HepG2 (cell line): ENCODE measurements around the gene DGAT2L6. TPM values are rescaled to one million over a fixed set of nuclear protein-coding genes. Genes with fewer than 3 reads are reported as not detected.

Experiments
- ATAC-seq: fragments of 200-7000 bp; cut with Tn5 transposase; 3 replicates; pipeline ENCODE4 v1.9.1; 2020; ENCODE audit warnings: mild to moderate bottlenecking, moderate library complexity
- BruUV-seq: library from RNA; stranded (reverse); fragments of 400-500 nt; replicated peaks from 2 replicates; lab custom pipeline; 2021; lab: Mats Ljungman, UMichigan
- CTCF ChIA-PET: fragments of 300-600 bp; formaldehyde crosslinking; extraction: SDS; loops from one replicate; lab custom pipeline; 2021; ENCODE audit warnings: low total read pairs, inconsistent platforms, low intra/inter-chr PET ratio; lab: Yijun Ruan, JAX
- POLR2A ChIA-PET: fragments of 350-600 bp; sonication (Branson Sonifier 250); formaldehyde crosslinking; loops from one replicate; lab custom pipeline; 2020; ENCODE audit warnings: antibody characterized with exemption, inconsistent platforms; lab: Yijun Ruan, JAX
- DNase-seq: peaks from one replicate; pipeline ENCODE4 v3.0.0-alpha.2; 2015; ENCODE audit warnings: low spot score
- FAIRE-seq: peaks from 3 replicates; lab custom pipeline; 2011; peaks lifted over from hg19 to GRCh38; lab: Jason Lieb, UNC
- H2AFZ ChIP-seq: one replicate; pipeline ENCODE4 v1.6.1; 2011; ENCODE audit warnings: low read length, inconsistent platforms
- H3K27ac ChIP-seq: fragments of 300-600 bp; 3 replicates; pipeline ENCODE4 v1.8.0; 2011; ENCODE audit warnings: mixed run types, mild to moderate bottlenecking, mixed read lengths, low read length, inconsistent platforms; ENCODE audit not compliant: insufficient read depth; ENCODE audit errors: extremely low read length
- H3K27me3 ChIP-seq, 2 experiments: fragments of 200-600 bp in 1 of 2; 2 replicates in 1 of 2; 3 replicates in 1 of 2; pipeline versions ENCODE4 v1.6.0 to v1.8.0; 2011; ENCODE audit warnings: low read length in 2 of 2, mild to moderate bottlenecking in 2 of 2, moderate library complexity in 2 of 2, inconsistent platforms in 1 of 2; ENCODE audit not compliant: insufficient read depth in 2 of 2, control insufficient read depth in 1 of 2
- H3K36me3 ChIP-seq, 2 experiments: fragments of 200-600 bp in 1 of 2; replicated peaks in 1 of 2; 2 replicates in 1 of 2; 3 replicates in 1 of 2; pipeline versions ENCODE4 v1.5.1 to v1.8.0; 2011; ENCODE audit warnings: low read length in 2 of 2, inconsistent platforms in 1 of 2; ENCODE audit not compliant: insufficient read depth in 2 of 2, control insufficient read depth in 1 of 2
- H3K4me1 ChIP-seq: 2 replicates; pipeline ENCODE4 v1.5.1; 2012; ENCODE audit warnings: low read length, inconsistent platforms; ENCODE audit not compliant: insufficient read depth
- H3K4me2 ChIP-seq: 2 replicates; pipeline ENCODE4 v1.6.0; 2011; ENCODE audit warnings: low read depth, low read length, inconsistent platforms
- H3K4me3 ChIP-seq, 3 experiments: fragments of 200-600 bp in 1 of 3; sonication (generic), shearing (Covaris generic) in 1 of 3; replicated peaks in 1 of 3; 2 replicates each; pipeline ENCODE4 v1.5.1; 2011 to 2016; ENCODE audit warnings: low read length in 3 of 3, inconsistent platforms in 2 of 3, low read depth in 2 of 3, mild to moderate bottlenecking in 2 of 3, control low read depth in 1 of 3, mixed read lengths in 1 of 3; ENCODE audit not compliant: insufficient read depth in 1 of 3
- H3K79me2 ChIP-seq: one replicate; pipeline ENCODE4 v1.6.1; 2011; ENCODE audit warnings: low read length, inconsistent platforms; ENCODE audit not compliant: insufficient read depth
- H3K9ac ChIP-seq: 2 replicates; pipeline ENCODE4 v1.6.0; 2011; ENCODE audit warnings: mild to moderate bottlenecking, low read depth, low read length, inconsistent platforms; ENCODE audit not compliant: insufficient read depth
- H3K9me3 ChIP-seq: 2 replicates; pipeline ENCODE4 v1.5.1; 2012; ENCODE audit warnings: mild to moderate bottlenecking, low read length
- H4K20me1 ChIP-seq: 2 replicates; pipeline ENCODE4 v1.6.0; 2011; ENCODE audit warnings: inconsistent platforms, mild to moderate bottlenecking, low read length, moderate library complexity; ENCODE audit not compliant: insufficient read depth
- ARNT ChIP-seq: fragments of 450-650 bp; IDR thresholded peaks from 2 replicates; pipeline ENCODE4 v1.6.1; 2017
- ATF2 ChIP-seq: sonication (generic); formaldehyde crosslinking; IDR thresholded peaks from 2 replicates; pipeline ENCODE4 v1.4.0; 2020; ENCODE audit warnings: missing genetic modification reagents
- CERS6 ChIP-seq: sonication (generic); formaldehyde crosslinking; IDR thresholded peaks from 2 replicates; pipeline ENCODE4 v1.5.0; 2020; ENCODE audit warnings: missing genetic modification reagents
- STAT6 ChIP-seq: sonication (generic); formaldehyde crosslinking; IDR thresholded peaks from 2 replicates; pipeline ENCODE4 v1.4.0; 2020; ENCODE audit warnings: missing genetic modification reagents, mild to moderate bottlenecking, borderline replicate concordance
- ZBTB33 ChIP-seq: sonication (generic); formaldehyde crosslinking; IDR thresholded peaks from 2 replicates; pipeline ENCODE4 v1.4.0; 2020; ENCODE audit warnings: missing genetic modification reagents
- ZNF138 ChIP-seq: sonication (generic); formaldehyde crosslinking; IDR thresholded peaks from 2 replicates; pipeline ENCODE4 v1.5.0; 2020; ENCODE audit warnings: mild to moderate bottlenecking, low read depth, missing genetic modification reagents
- WGBS: methylation state at CpG from one replicate; pipeline ENCODE4 v1.1.6; 2017; ENCODE audit warnings: low lambda C conversion rate; 5-methylcytosine and 5-hydroxymethylcytosine counted together
- in situ Hi-C: cut with HindIII; loops from 2 replicates; pipeline ENCODE4 v1.10.0; 2017; ENCODE audit warnings: low pct_unique_long_range_greater_than_20kb; ENCODE audit not compliant: extremely low pct_ligation_motif_present
- intact Hi-C: fragments of 100-400 bp; cut with micrococcal nuclease; formaldehyde crosslinking; loops from one replicate; pipeline ENCODE4 v1.10.0; 2022; ENCODE audit not compliant: unreplicated experiment
- polyA plus RNA-seq, 8 experiments: library from polyadenylated mRNA; depleted of rRNA in 3 of 8; stranded (reverse) in 7 of 8; unstranded in 1 of 8; fragments of >200 nt; fragmentation: Illumina TruSeq in 4 of 8; extraction: Trizol in 4 of 8; gene quantifications; 2 replicates each; pipeline versions ENCODE4 v1.2.1 to v1.2.3, GENCODE V29; 2011 to 2016; ENCODE audit warnings: low read depth in 4 of 8, missing spikeins in 1 of 8, mixed read lengths in 1 of 8; ENCODE audit not compliant: insufficient read depth in 1 of 8
- total RNA-seq, 5 experiments: library from RNA; depleted of rRNA; stranded (reverse); fragments of >200 nt; fragmentation: Illumina TruSeq; extraction: Trizol; gene quantifications; 2 replicates each; pipeline ENCODE4 v1.2.3, GENCODE V29; 2016; ENCODE audit warnings: low read depth in 1 of 5

DGAT2L6 gene
- total and polyA plus RNA-seq, 2 of the 13 experiments (the other 11 are each of a cell fraction or from before 2014, with no cell fraction given) = not detected

GRCh38 chrX:70128071-70128470 is 49.2 kb upstream of the DGAT2L6 start:
- BruUV-seq = no TSS peak
- no peaks in the 10 kb centered on the region for H3K9me3 ChIP-seq
- ATAC-seq (no peak), FAIRE-seq (no peak), DNase-seq (no peak)
- H3K79me2 ChIP-seq = no peaks in the 10 kb centered on the region
- no peak overlapping the region for H3K4me3 ChIP-seq
- H2AFZ ChIP-seq = no peak overlapping the region
- intact Hi-C loops (no loop called here), in situ Hi-C loops (no loop called here)
- WGBS = 66% methylated on average over 4 of the region's 9 CpGs
- ChIA-PET CTCF (no interaction called here), POLR2A (no interaction called here)
- H3K4me1 ChIP-seq = peaks cover 29% of the 10 kb centered on the region
- H3K4me2 ChIP-seq = no peak overlapping the region
- TF ChIP-seq ZBTB33 (CRISPR knock-in tag) = peak; percentile 65; the same call in 1 of the 2 replicates
- TF ChIP-seq CERS6 (CRISPR knock-in tag) = no peak
- no peak for TF ChIP-seq ZNF138
- TF ChIP-seq STAT6 = no peak
- TF ChIP-seq ATF2 (CRISPR knock-in tag) = no peak
- no peak for TF ChIP-seq ARNT
- no peaks in the 10 kb centered on the region for H3K27me3 ChIP-seq
- H3K27ac ChIP-seq = no peak overlapping the region
- no peaks in the 10 kb centered on the region for H3K36me3 ChIP-seq
- no peak overlapping the region for H3K9ac ChIP-seq
- no peaks in the 10 kb centered on the region for H4K20me1 ChIP-seq
